GM12878 (cell line): Measurements from ENCODE around the gene CYYR1.

Experiments used
- CHD1 ChIP-seq: IDR thresholded peaks from 2 replicates; pipeline ENCODE4 v1.6.1; 2012; ENCODE audit warnings: low read depth, low read length, improper control_type of control experiment
- CREB1 ChIP-seq: IDR thresholded peaks from 2 replicates; pipeline ENCODE4 v1.6.1; 2012; ENCODE audit warnings: low read depth, mild to moderate bottlenecking, inconsistent platforms
- CTCF ChIP-seq, 3 experiments: IDR thresholded peaks in 2 of 3; conservative IDR thresholded peaks in 1 of 3; 2 replicates each; pipeline ENCODE4 v1.5.1; 2011; ENCODE audit warnings: low read depth in 3 of 3, low read length in 3 of 3, mild to moderate bottlenecking in 3 of 3, control low read depth in 2 of 3, moderate library complexity in 2 of 3, inconsistent platforms in 1 of 3, mixed read lengths in 1 of 3; ENCODE audit not compliant: control insufficient read depth in 2 of 3, insufficient read depth in 1 of 3; ENCODE audit errors: extremely low read depth in 1 of 3
- KDM1A ChIP-seq: fragments of 200-600 bp; sonication (generic); IDR thresholded peaks from 2 replicates; pipeline ENCODE4 v1.6.1; 2016; ENCODE audit warnings: borderline replicate concordance
- MXI1 ChIP-seq: fragments of 150-350 bp; IDR thresholded peaks from 2 replicates; pipeline ENCODE4 v1.6.1; 2011; ENCODE audit warnings: low read depth, mild to moderate bottlenecking, inconsistent platforms, low read length, improper control_type of control experiment

- no peak for TF ChIP-seq KDM1A
- TF ChIP-seq CTCF (IDR thresholded peaks at IDR 0.05 in 2 of 3, conservative IDR thresholded peaks at IDR 0.05 in 1 of 3; ENCODE audit: control insufficient read depth in 2 of 3, extremely low read depth in 1 of 3, insufficient read depth in 1 of 3, low read depth in 3 of 3, low read length in 3 of 3) = no peak
- TF ChIP-seq CREB1 = no peak
- TF ChIP-seq MXI1 = no peak
- TF ChIP-seq CHD1 = no peak
Measured at GRCh38 chr21:26457817-26458216, 115.3 kb downstream of the CYYR1 start.
